Psoas muscle (tissue), 8 donors: Measurements from ENCODE around the gene CCL22. TPM values are rescaled to one million over a fixed set of nuclear protein-coding genes. Genes with fewer than 3 reads are reported as not detected.
A peak's percentile ranks its signal among the peaks of the same experiment; 100 is the strongest.
"Not testable (repeated sequence)": the region's sequence is repeated elsewhere in the genome, so short reads cannot be mapped to it uniquely, and the experiment has no call there.

Experiments used
- ATAC-seq, 4 donors: fragments of 200-7000 bp; cut with Tn5 transposase; one replicate each; pipeline ENCODE4 v1.9.1; 2020; ENCODE audit warnings: moderate library complexity in 3 of 4, mild to moderate bottlenecking in 2 of 4
- DNase-seq, 2 donors: peaks; one replicate each; pipeline ENCODE4 v3.0.0-alpha.2; 2020
- H3K27ac ChIP-seq: fragments of 200-600 bp; one replicate; pipeline ENCODE4 v1.8.0; 2022
- H3K27me3 ChIP-seq, 3 donors: fragments of 200-600 bp in 1 of 3; one replicate each; pipeline versions ENCODE4 v1.6.1 to v1.8.0; 2013 to 2022; ENCODE audit warnings: low read length in 2 of 3, mild to moderate bottlenecking in 2 of 3, moderate library complexity in 1 of 3; ENCODE audit not compliant: insufficient read depth in 3 of 3
- H3K36me3 ChIP-seq, 2 donors: fragments of 200-600 bp in 1 of 2; one replicate each; pipeline versions ENCODE4 v1.6.1 to v1.8.0; 2013 to 2022; ENCODE audit warnings: low read depth in 1 of 2, mild to moderate bottlenecking in 1 of 2, moderate library complexity in 1 of 2; ENCODE audit not compliant: insufficient read depth in 1 of 2
- H3K4me1 ChIP-seq: fragments of 200-600 bp; one replicate; pipeline ENCODE4 v1.8.0; 2022
- H3K4me3 ChIP-seq: fragments of 200-600 bp; one replicate; pipeline ENCODE4 v1.8.0; 2022; ENCODE audit warnings: mild to moderate bottlenecking
- H3K9me3 ChIP-seq: fragments of 200-600 bp; one replicate; pipeline ENCODE4 v1.8.0; 2022
- CTCF ChIP-seq: fragments of 200-600 bp; IDR thresholded peaks from one replicate; pipeline ENCODE4 v1.8.0; 2022; ENCODE audit warnings: antibody characterized with exemption
- WGBS, 3 donors: extraction: QIAGEN DNeasy Blood & Tissue Kit; methylation state at CpG; one replicate each; pipeline versions ENCODE4 v1.1.6 to v1.1.7; 2013; 5-methylcytosine and 5-hydroxymethylcytosine counted together
- intact Hi-C, 2 donors: fragments of 100-400 bp; cut with DNase I; formaldehyde crosslinking; loops; one replicate each; pipeline versions ENCODE4 v1.11.0 to v1.14.2; 2022
- polyA plus RNA-seq, 3 donors: library from polyadenylated mRNA; stranded (reverse); fragments of 200-250 nt; gene quantifications; one replicate each; pipeline ENCODE4 v1.2.3, GENCODE V29; 2013
- total RNA-seq, 4 donors: library from RNA; stranded (reverse); fragmentation: NEBNext Ultra II Directional in 2 of 4; extraction: Animal tissue kit (Norgen Biotek cat#: 25700) in 2 of 4; gene quantifications; one replicate each; pipeline versions ENCODE4 v1.2.1 to v1.2.4, GENCODE V29; 2021 to 2023
- donor health status: healthy with polysubstance abuse.
- donor health status: DM: no; HTN: no; CAD: no; lungs with moderate emphysema.
- donor health status: Bipolar disorder and iron deficiency.
- donor health status: healthy.
- donor health status: DM: yes; HTN: yes; CAD: no.
- donor health status: DM: no; HTN: no; CAD: no.
- donor health status: DM: no; HTN: no; CAD: no.
- donor health status: DM: yes; HTN: yes; CAD: no.

Gene CCL22
- total and polyA plus RNA-seq, 7 donors: 0.04 to 0.12 TPM; not detected in 5

GRCh38 chr16:57394444-57394843, 35.9 kb downstream of the CCL22 start:
- Histone ChIP-seq H3K27ac (no peak overlapping the region), H3K4me1 (no peaks in the 10 kb centered on the region), H3K36me3 (no peaks in the 10 kb centered on the region), H3K4me3 (no peak overlapping the region), H3K27me3 (no peaks in the 10 kb centered on the region), H3K9me3 (no peaks in the 10 kb centered on the region)
- no peak for TF ChIP-seq CTCF
- ATAC-seq: no peak
- 50 to 58% (median 53%) methylated on average over 7 of the region's 7 CpGs for WGBS, 3 donors
- peak in 1 of 2 donors; percentile 53 for DNase-seq
- intact Hi-C loops: no loop called here

GRCh38 chr16:57395026-57395425, 36.4 kb downstream of the CCL22 start:
- H3K9me3 ChIP-seq: no peaks in the 10 kb centered on the region
- TF ChIP-seq CTCF: no peak
- intact Hi-C loops: no loop called here
- no peaks in the 10 kb centered on the region for H3K27me3 ChIP-seq
- ATAC-seq (no peak), DNase-seq (no peak)
- no peaks in the 10 kb centered on the region for H3K36me3 ChIP-seq
- H3K4me1 ChIP-seq: no peaks in the 10 kb centered on the region
- 88 to 92% (median 91%) methylated on average over 5 of the region's 5 CpGs for WGBS, 3 donors
- H3K27ac ChIP-seq: no peak overlapping the region
- no peak overlapping the region for H3K4me3 ChIP-seq

- H3K9me3 ChIP-seq: no peaks in the 10 kb centered on the region
- no peak overlapping the region for H3K4me3 ChIP-seq
- 50 to 64% (median 57%) methylated on average over 4 of the region's 4 CpGs for WGBS, 3 donors
- no peaks in the 10 kb centered on the region for H3K27me3 ChIP-seq
- no peak overlapping the region for H3K27ac ChIP-seq
- ATAC-seq: no peak
- no peak for DNase-seq
- H3K4me1 ChIP-seq: no peaks in the 10 kb centered on the region
- intact Hi-C loops: no loop called here
- no peak for TF ChIP-seq CTCF
- H3K36me3 ChIP-seq: no peaks in the 10 kb centered on the region
Observed at GRCh38 chr16:57396786-57397185, 38.2 kb downstream of the CCL22 start.

GRCh38 chr16:57397493-57397892, 38.9 kb downstream of the CCL22 start:
- H3K4me1 ChIP-seq, ATAC-seq, H3K27ac ChIP-seq, H3K4me3 ChIP-seq, H3K36me3 ChIP-seq, H3K9me3 ChIP-seq, intact Hi-C loops, H3K27me3 ChIP-seq: not testable (repeated sequence)
- WGBS, 3 donors: 76 to 86% (median 82%) methylated on average over 4 of the region's 4 CpGs
- peak in 1 of 2 donors; percentile 15 for DNase-seq

- Histone ChIP-seq H3K9me3 (no peaks in the 10 kb centered on the region), H3K27me3 (no peaks in the 10 kb centered on the region), H3K4me1 (no peaks in the 10 kb centered on the region), H3K4me3 (no peak overlapping the region), H3K36me3 (no peaks in the 10 kb centered on the region), H3K27ac (no peak overlapping the region)
- ATAC-seq: no peak
- peak in 1 of 2 donors; percentile 34 for DNase-seq
- 43 to 48% (median 47%) methylated on average over 7 of the region's 7 CpGs for WGBS, 3 donors
- intact Hi-C loops: no loop called here
- no peak for TF ChIP-seq CTCF
Observed at GRCh38 chr16:57401943-57402640, 43.5 kb downstream of the CCL22 start.
